NCI-H748 (cell line): ENCODE data around the gene HLA-F.

Source experiments
- DNase-seq: peaks from one replicate; lab custom pipeline; 2025; ENCODE audit not compliant: unreplicated experiment; lab: John Stamatoyannopoulos, UW

HLA-F gene

GRCh38 chr6:29723666-29724588 is 693 bp downstream of the HLA-F start:
- DNase-seq = no peak

GRCh38 chr6:29724937-29725869 is 2.0 kb downstream of the HLA-F start:
- no peak for DNase-seq

- no peak for DNase-seq
These were observed 2.8 kb downstream of the HLA-F start for GRCh38 chr6:29726001-29726400.

- DNase-seq = no peak
These were observed 3.4 kb downstream of the HLA-F start for GRCh38 chr6:29726571-29727194.

- no peak for DNase-seq
These were observed 4.4 kb downstream of the HLA-F start for GRCh38 chr6:29727637-29728036.

GRCh38 chr6:29728173-29728874 is 5.1 kb downstream of the HLA-F start:
- no peak for DNase-seq

- DNase-seq = no peak
These were observed 5.6 kb downstream of the HLA-F start for GRCh38 chr6:29728875-29729270.

GRCh38 chr6:29729774-29730328 is 6.6 kb downstream of the HLA-F start:
- no peak for DNase-seq

- no peak for DNase-seq
These were observed 7.4 kb downstream of the HLA-F start for GRCh38 chr6:29730575-29731126.

- no peak for DNase-seq
These were observed 8.0 kb downstream of the HLA-F start for GRCh38 chr6:29731281-29731680.

GRCh38 chr6:29733057-29733456 is 9.8 kb downstream of the HLA-F start:
- DNase-seq = no peak

- DNase-seq = no peak
These were observed 11.1 kb downstream of the HLA-F start for GRCh38 chr6:29734046-29735018.

GRCh38 chr6:29736563-29736962 is 13.3 kb downstream of the HLA-F start:
- no peak for DNase-seq

- DNase-seq = peak; percentile 74
These were observed 14.7 kb downstream of the HLA-F start for GRCh38 chr6:29737707-29738630.

GRCh38 chr6:29739136-29739881 is 16.1 kb downstream of the HLA-F start:
- DNase-seq = no peak

GRCh38 chr6:29739882-29740261 is 16.6 kb downstream of the HLA-F start:
- no peak for DNase-seq

GRCh38 chr6:29741592-29741991 is 18.4 kb downstream of the HLA-F start:
- no peak for DNase-seq
